HG02571 (cell line): ENCODE measurements around the gene APOL3.
"Not testable (repeated sequence)": the region's sequence is repeated elsewhere in the genome, so short reads cannot be mapped to it uniquely, and the experiment has no call there.

Experiments used
- ATAC-seq: cut with Tn5 transposase; IDR thresholded peaks from one replicate; pipeline ENCODE4 v1.9.1; 2021; ENCODE audit warnings: mild to moderate bottlenecking, moderate library complexity; ENCODE audit not compliant: unreplicated experiment

APOL3 gene, protein sequence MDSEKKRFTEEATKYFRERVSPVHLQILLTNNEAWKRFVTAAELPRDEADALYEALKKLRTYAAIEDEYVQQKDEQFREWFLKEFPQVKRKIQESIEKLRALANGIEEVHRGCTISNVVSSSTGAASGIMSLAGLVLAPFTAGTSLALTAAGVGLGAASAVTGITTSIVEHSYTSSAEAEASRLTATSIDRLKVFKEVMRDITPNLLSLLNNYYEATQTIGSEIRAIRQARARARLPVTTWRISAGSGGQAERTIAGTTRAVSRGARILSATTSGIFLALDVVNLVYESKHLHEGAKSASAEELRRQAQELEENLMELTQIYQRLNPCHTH

DNA sequence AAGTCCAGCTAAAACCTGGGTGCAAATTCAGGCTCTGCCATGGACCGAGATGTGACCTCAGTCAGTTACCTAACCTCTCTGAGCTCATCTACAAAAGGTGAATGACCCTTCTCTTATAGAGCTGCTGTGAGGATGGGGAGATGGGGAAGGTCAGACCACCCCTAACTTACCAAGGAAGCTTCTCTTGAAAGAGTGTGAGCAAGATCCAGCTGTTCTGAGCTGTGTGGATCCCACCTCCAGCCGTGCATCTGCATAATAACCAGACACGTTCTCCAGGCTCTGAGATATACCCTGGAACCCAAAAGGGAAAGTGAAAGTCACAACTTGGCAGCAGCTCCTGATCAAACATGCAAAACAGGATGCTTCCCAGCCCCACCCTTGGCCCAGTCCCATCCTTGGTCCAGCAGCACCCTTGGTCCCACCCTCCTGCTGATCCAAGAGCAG, at the start of gene APOL3:
Gene APOL3, minus strand, starts transcription at position 257 of the 444 bp plus-strand sequence. CDS start 11,700 bp downstream, outside the sequence.
- no peak for ATAC-seq

DNA sequence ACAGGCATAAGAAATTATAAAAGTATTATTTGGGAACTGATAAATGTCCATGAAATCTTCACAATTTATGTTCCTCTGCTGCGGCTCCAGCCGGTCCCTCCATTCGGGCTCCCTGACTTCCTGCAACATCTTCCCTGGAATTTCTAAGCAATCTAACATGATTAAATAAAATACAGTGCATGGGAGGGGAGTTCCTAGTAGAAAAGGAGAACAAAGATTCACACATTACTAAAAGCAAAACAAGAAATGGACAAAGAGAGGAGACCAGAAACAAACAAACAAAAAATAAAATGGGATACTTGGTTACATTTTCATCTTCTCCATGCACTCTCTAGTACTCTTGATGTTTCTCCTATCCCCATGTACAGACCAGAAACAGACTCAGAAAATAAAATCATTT, 49.7 kb upstream of the APOL3 start:
- ATAC-seq, result no peak

DNA sequence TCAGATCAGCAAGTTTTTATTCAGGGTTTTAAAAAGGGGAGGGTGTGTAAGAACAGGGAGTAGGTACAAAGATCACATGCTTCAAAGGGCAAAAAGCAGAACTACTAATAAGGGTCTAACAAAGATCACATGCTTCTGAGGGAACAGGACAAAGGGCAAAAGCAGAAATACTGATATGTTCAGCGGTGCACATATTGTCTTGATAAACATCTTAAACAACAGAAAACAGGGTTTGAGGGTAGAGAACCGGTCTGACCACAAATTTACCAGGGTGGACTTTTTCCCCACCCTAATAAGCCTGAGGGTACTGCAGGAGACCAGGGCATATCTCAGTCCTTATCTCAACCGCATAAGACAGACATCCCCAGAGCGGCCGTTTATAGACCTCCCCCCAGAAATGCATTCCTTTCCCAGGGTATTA, 48.9 kb upstream of the APOL3 start:
- ATAC-seq, result not testable (repeated sequence)

DNA sequence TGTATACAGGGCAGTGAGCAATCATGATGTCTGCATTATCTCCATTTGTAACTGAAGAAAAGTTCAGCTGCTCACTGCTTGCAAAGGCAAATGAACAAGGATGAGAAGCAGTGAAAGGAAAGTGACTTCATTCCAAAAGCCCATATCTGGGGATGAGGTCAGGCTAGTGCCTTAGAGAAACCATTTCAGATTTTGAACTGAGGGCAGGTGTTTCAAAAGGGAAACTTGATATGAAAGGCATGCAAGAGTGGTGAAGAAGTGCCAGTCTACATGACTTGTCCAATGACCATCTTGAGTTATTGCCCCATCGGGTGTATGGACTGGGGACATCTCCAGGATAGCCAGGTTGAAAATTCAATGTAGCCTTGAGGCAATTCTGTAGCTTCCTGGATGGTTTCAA, 48.4 kb upstream of the APOL3 start:
- ATAC-seq, result no peak

DNA sequence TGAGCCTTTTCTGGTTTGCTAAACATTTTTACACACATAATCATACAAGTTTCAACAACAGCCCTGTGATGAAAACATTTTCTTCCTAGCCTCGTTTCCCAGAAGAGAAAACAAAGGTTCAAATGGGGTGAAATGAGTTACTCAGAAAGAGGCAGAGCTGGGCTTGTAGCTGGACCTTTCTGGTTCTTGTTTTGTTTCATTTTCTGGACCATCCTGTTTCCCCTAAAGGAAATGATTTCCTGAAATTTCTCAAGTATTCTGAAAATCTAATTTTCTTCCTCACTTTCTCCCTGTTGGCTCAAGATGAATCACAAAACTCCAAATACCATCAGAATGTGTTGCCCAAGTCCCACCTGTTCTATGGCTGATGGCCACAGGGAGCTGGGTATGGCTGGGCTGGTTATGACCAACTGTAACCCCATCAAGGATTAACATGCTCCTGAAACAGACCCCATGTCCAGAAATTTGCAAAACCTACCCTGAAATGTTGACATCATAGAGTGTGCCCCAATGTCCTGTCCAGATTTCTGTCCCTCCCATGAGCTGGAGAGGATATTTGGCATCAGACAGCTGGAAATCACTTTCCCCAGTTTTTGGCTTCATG, 47.7 kb upstream of the APOL3 start:
- no peak for ATAC-seq

DNA sequence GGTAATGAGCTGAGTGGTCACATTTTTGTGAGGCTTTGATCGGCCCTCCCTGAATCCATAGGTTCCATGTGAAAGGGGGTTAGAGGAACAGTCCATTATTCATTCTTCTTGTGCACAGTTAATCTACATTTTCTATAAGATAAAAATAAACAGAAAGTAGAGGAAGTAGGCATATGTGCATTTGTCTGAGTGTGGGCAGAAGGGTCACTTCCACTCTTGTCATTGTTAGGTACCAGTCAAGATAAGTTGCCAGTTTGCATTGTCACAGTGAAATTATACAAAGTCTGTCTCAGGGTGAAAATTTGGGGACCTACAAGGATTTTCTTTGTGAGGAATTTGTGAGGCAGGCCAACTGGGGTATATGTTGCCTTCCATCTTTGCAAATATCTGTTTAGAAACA, 45.7 kb upstream of the APOL3 start:
- no peak for ATAC-seq

DNA sequence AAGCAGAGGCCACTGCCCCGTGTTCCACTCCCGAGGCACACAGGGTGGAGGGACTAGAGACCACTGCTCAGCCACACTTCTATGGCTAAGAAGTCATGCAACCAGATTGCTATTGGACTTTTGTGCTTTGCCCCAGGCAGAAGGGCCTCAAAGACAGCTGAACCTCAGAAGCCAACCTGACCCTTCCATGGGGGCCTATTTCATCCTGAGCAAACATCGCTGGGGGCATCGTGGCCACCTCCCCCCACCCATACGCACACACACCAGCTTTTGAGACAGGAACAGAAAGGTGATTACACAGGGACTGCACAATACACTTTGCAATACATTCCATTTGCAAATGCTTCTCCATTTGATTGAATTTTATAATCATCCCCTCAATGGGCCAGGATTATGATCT, 45.0 kb upstream of the APOL3 start:
- not testable (repeated sequence) for ATAC-seq

DNA sequence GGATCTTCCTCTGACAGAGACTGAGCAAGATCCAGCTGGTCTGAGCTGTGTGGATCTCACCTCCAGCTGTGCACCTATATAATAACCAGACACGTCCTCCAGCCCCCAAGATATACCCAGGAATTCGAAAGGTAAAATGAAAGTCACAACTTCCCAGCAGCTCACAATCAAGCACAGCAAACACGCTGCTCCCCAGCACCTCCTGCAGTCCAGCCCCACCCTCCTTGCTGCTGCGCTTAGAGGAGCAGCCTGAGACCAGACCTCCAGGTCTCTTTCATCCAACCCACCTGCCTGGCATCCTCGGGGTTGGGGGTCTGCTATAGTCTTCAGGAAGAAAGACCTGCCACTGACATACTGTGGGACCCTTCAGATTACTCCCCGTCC, 44.1 kb upstream of the APOL3 start:
- ATAC-seq, result no peak

DNA sequence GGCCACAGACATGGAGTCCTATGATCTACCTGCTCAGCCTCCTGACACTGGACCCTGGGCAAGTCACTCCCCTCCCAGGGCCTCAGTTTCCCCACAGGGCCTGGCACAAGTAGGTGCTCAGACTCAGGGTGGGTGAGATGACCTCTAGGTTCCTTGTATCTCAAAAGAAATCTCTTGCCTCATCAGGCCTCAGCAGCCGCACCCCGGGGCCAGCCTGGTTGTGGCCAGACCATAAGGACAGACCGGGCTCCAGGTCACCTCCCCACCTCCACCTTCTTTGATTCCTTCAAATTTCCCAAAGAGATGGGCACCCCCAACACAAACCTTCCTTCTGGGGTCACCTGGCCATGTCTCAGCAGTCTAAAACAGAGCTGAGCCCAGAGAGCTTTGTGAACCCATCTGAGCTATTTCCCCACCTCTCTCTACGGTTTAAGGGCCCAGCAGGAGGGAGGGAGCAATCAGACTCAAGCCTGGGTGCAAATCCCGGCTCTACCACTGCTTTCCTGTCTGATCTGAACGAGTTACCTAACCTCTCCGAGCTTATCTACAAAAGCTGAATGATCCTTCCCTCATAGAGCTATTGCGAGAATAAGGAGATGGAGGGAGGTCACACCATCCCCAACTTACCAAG, 43.6 kb upstream of the APOL3 start:
- no peak for ATAC-seq

DNA sequence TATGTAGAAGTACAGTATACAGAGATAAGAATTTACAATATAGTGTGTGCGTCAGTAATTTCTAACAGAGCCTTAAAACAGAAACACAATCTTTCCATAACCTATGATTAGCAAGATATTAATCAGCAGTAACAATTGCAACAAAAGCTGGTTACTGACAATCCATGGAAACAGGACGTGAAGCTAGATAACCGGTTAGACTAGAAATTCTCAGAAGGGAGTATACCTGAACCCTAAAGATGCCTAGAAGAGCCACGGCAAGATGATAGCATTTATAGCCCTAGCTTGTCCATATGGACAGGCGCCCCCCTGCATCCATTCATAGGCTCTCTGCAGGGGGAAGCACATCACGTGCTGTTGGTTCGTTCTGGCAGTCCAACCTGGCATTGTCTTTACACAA, 42.9 kb upstream of the APOL3 start:
- not testable (repeated sequence) for ATAC-seq

DNA sequence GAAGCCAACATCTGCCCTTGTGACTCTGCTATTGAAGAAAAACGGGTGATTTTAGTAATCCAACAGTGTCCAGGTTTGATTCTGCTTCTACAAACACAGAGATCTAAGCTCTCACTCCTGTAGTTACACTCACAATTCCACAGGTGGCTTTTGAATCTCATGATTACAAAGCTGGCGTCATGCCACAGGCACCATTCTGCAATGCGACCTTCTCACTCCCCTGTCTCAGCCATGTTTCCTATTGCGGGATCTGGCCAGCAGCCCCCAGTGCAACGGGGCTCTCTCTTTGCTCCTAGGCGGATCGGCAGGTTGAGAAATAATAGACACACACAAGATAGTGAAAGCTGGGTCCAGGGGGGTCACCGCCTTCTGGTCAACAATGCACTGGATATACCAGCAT, 42.4 kb upstream of the APOL3 start:
- not testable (repeated sequence) for ATAC-seq

DNA sequence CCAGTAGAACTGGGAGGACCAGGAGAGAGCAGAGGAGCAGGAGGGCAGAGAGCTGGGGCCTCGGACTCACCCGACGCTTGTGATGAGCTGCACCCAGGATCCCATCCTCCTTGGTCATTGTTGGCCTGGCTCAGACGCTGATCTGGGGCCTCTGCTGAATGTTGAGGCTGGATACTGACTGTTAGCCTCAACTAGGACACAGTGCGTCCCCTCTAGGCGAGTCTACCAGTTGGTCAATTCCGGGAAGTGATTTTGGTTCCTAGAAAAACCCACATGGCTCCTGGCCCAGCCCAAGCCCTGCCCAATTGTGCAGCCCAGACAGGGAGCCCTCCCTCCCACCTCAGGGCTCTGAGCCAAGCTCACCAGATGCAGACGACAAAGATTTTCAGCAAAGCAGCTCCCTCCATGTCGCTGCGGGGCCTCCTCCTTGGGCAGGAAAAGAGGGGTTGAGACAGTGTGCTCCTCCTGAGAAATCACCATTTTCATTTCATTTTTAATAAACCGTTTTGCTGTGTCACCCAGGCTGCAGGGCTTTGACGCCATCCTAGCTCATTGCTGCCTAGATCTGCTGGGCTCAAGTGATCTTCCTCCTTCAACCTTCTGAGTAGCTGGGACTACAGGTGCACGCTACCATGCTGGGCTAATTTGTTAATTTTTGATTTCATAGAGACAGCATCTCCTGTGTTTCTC, 41.2 kb upstream of the APOL3 start, which contains the start of gene APOL4:
Gene APOL4, minus strand, starts transcription at position 180 of the 690 bp plus-strand sequence. Its CDS starts 75 bp downstream, at position 105.
- no peak for ATAC-seq

DNA sequence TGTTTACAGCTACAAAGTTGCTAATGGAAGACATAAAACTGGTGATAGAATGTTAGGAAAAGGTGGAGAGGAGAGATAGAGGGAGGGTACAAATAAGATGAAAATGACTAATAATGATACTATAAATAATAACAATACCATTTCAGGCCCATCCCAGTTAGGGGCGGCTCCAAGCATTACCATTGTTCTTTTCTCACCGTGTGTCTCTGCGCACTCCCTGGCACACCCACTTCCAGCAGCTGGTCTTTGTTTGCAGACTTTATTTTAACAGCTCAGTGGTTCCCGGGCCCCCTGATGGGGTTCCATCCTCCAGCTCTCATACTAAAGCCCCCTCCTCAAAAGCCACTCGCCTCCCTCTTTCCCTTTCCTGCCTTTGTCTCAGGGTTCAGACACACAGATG, 40.5 kb upstream of the APOL3 start:
- ATAC-seq, result not testable (repeated sequence)

DNA sequence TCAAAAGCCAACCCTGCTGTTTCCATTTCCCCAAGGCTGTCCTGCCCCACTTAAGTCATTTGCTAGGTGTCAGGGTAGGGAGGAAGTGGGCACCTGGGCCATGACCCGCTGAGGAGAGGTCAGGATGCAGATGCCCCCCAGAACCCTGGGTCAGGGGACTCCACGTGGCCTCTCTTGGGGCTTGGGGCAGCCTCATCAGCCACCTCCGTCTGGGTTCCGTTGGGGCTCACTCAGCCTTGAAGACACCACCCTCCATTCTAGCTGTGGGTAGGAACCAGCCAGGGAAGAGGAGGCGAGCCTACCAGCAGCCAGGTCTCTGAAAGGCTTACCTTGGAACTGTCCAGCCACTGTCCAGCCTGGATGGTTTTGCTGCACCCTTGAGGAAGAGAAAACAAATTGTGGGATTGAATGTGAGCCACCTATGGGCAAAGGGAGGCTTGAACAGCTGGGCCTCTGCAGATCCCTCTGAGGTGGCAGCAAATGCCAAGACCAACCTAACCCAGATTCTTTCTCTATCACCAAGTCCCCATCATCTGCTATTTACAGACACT, 38.5 kb upstream of the APOL3 start:
- ATAC-seq, result no peak

DNA sequence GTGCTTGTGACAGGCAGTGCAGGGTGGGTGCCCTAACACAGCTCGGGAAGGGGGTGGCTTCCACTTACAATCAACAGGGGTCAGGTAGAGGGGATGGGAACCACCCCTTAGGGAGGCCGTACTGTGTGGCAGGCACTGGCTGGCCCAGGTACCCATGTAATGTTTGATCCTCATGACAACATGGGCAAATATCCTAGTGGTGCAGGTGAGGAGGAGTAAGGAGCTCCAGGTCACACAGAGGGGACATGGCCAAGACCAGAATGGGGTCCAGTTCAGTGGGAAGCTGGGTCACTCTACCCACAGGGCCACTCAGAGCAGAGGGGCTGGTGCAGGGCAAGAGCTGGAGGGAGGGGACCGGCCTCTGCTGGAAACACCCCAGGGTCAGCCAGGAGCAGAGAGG, 38.0 kb upstream of the APOL3 start:
- no peak for ATAC-seq

DNA sequence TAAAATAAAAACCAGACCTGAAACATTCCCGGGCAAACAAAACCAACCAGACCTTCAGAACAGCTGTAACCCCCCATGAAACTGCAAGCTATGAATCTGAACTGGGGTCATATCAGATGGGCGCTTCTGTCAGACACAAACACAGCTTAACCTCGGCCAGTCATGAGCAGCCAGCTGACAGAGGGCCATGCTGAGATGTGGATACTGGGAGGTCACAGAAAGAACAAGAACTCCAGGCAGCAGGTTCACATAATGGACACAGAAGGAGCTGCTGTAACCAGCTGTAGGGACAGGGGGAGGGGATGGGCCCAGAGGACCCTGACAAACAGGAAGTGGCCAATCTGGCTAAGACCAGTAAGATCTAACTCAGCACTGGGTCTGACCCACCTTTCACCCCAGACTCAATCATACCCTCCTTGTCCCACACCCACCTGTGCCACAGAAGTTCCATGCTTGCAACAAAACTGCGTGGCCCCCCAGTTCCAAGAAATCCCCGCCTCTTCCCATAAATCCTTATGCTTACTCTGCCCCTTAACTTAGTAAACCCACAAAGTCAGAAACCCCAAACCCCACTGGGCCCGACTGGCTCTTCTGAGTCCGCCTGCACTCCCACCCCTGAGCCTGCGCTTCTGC, 37.1 kb upstream of the APOL3 start:
- no peak for ATAC-seq

DNA sequence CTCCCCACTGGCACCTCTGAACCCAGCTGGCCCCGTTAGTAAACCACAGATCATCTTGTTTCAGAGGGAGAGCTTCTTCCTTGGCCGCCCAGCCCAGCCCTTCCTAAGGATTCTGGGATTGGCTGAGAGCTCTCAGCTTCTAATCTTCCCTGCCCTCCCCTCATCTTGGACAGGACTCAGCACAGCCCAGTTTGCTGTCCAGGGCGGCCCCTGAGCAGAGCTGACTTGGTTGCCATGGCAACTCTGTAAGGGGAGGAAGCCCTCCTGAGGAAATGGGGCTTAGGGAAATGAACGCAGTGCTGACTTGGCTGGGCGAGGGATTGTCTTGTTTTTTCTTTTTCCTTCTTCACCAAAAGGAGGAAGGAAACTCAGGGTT, 36.5 kb upstream of the APOL3 start:
- ATAC-seq, result no peak

DNA sequence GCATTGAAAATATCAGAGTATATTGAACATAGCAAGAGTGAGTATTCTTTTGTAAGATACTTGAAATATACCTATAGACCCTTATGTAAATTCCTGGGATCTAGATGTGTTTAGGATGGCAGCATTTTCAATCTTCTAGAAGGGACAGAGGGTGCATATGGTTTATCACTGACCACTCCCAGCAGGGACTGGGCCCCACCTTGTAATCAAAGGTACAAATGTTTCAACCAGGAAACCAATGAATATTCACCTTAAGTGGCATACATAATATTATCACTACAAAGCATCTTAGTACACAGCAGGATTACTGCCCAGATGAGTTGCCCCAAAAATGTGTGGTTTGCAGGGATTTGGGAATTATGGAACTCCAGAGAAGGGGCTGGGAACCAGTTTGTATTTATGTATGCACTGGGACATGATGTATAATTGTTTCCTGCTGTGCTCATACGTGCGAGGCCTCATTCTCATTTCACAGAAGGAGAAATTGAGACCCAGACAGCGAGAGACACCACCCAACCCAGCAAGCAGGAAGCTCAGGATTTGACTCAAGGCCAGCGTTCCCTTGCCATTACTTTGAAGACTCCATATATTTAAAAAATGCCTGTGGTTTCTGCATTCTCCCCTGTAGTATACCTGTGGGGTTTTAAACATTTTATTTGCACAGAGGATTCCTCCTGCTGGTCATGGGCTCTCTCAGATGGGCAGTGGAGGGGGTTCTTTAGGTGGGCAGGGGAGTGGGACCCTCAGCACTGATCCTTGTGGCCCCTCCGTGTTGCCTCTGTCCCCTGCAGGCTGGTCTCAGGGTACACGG, 35.9 kb upstream of the APOL3 start:
- no peak for ATAC-seq

DNA sequence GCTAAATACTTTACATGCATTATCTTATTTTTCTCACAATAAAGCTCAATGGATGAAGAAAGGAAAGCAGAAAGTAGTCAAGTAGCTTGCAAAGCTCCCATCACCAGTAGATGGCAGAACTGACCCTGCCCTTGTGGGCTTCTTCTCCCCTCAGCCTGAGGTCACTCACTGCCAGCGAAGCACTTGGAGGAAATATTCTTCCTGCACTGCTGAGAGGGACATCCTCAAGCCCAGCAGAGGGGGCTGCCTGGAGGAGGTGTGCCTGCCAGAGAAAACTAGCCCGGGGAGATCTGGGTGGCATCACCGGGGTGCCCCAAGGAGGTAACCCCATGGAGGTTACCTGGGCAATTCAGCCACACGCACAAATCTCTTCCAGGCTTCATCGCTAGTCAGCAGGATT, 34.4 kb upstream of the APOL3 start:
- no peak for ATAC-seq

DNA sequence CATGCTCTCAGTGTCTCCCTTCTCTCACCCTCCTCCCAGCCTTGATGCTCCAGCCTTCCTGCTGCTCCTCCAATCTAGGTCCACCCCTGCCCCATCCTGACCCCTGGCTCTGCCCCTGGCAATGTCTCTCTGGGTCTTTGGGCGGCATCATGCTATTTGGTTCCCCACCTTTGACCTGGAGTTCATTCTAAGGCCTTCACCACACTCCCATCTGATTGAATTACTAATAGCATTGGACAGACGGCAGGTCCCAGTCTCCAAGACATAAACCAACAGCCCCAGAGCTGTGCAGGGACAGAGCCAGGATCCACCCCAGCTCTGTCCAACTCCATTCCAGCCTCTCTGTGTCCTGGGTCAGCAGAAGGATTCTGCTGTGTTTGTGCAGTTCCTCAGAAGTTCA, 33.8 kb upstream of the APOL3 start:
- no peak for ATAC-seq
